H7 (cell line): ENCODE data around the gene OR10K2. TPM values are rescaled to one million over a fixed set of nuclear protein-coding genes. Genes with fewer than 3 reads are reported as not detected.
A peak's percentile ranks its signal among the peaks of the same experiment; 100 is the strongest.
"Not testable (repeated sequence)": the region's sequence is repeated elsewhere in the genome, so short reads cannot be mapped to it uniquely, and the experiment has no call there.

ENCODE experiments used
- DNase-seq: peaks from one replicate; pipeline ENCODE4 v3.0.0; 2012
- H3K27me3 ChIP-seq: 2 replicates; pipeline ENCODE4 v1.6.0; 2011; ENCODE audit warnings: mild to moderate bottlenecking, low read length; ENCODE audit not compliant: control insufficient read depth, insufficient read depth
- H3K36me3 ChIP-seq: replicated peaks from 2 replicates; pipeline ENCODE4 v1.5.1; 2011; ENCODE audit warnings: low read length; ENCODE audit not compliant: control insufficient read depth, insufficient read depth
- H3K4me3 ChIP-seq: 2 replicates; pipeline ENCODE4 v1.5.1; 2011; ENCODE audit warnings: low read depth, mild to moderate bottlenecking, control low read depth, low read length, moderate library complexity; ENCODE audit not compliant: insufficient read depth
- total RNA-seq: library from RNA; depleted of rRNA; stranded (reverse); fragments of >200 nt; shearing (Covaris generic); gene quantifications from 2 replicates; pipeline ENCODE4 v1.2.3, GENCODE V29; 2014; rRNA removed

Gene OR10K2, protein sequence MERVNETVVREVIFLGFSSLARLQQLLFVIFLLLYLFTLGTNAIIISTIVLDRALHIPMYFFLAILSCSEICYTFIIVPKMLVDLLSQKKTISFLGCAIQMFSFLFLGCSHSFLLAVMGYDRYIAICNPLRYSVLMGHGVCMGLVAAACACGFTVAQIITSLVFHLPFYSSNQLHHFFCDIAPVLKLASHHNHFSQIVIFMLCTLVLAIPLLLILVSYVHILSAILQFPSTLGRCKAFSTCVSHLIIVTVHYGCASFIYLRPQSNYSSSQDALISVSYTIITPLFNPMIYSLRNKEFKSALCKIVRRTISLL
- not detected in 2 replicates for total RNA-seq

DNA sequence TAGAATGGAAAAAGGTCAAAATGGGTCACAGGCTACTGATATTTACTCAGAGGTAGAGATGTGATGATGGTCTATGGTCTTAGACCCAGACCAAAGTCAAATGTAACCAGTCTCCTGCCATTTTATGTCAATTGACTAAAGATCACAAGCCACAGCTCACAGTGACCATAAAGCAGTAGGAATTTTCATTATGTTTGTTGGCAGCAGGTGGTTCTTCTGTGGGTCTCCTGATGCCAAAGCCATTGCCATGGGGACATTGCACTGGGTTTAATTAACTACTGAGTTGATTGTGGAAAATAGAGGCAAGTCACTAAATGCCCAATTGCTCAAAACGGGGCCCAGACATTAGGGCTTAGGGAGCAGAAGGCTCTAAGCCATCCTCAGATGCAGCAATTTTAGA is at the start of gene OR10K2:
Gene OR10K2, minus strand, starts transcription at position 101 of the 400 bp plus-strand sequence. CDS start 5,371 bp downstream, outside the sequence.
- no peak within 1 kb of the TSS for H3K4me3 ChIP-seq
- H3K27me3 ChIP-seq, result no peaks in the 10 kb centered on the region
- no peak for DNase-seq
- H3K36me3 ChIP-seq, result no peaks in the 10 kb centered on the region

DNA sequence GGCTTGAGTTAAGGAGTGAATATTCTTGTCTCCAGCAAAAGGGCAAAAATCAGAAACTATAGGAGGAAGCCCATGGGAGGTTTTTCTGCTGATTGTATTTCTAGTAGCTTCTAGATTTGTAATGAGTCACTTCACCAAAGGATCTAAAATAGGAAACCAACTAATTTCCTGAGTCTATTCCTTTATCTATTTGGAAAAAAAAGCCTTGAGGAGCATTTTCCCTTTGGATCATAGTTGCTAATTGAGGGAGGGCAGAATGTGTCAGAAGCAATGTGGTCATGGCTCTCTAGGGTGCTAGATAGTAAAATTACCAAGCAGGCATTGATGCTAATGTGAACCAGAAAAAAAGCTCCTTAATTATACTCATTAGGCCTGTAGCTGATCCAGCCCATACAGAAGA is 45.9 kb upstream of the OR10K2 start, which contains the start of gene OR10R2:
Gene OR10R2, plus strand, starts transcription at position 301 of the 400 bp plus-strand sequence. CDS start 106 bp downstream, outside the sequence.
- no peak for DNase-seq
- H3K36me3 ChIP-seq, result no peaks in the 10 kb centered on the region
- no peak within 1 kb of the TSS for H3K4me3 ChIP-seq
- H3K27me3 ChIP-seq, result no peaks in the 10 kb centered on the region

DNA sequence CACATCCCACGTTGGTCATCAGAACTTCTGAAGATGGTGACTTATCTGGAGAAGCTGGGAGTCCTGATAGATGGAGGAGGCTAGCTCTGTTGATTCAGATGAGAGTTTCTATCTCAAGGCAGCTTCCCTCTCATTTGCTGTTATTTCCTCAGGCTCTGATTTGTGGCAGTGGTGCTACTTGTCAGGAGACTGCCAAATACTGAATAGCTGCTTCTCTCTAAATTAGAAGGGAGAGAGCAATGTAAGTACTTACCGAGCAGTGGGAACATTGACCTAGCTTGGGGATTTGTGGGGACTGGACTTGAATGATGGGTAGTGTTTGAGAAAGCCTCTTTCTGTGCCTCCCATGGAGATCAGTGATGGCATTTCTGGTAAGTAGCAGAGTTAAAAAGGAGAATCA is 35.5 kb upstream of the OR10K2 start, which contains the start of gene OR10K1:
Gene OR10K1, plus strand, starts transcription at position 301 of the 400 bp plus-strand sequence. CDS start 3,728 bp downstream, outside the sequence.
- no peaks in the 10 kb centered on the region for H3K36me3 ChIP-seq
- no peak within 1 kb of the TSS for H3K4me3 ChIP-seq
- DNase-seq, result no peak
- no peaks in the 10 kb centered on the region for H3K27me3 ChIP-seq

DNA sequence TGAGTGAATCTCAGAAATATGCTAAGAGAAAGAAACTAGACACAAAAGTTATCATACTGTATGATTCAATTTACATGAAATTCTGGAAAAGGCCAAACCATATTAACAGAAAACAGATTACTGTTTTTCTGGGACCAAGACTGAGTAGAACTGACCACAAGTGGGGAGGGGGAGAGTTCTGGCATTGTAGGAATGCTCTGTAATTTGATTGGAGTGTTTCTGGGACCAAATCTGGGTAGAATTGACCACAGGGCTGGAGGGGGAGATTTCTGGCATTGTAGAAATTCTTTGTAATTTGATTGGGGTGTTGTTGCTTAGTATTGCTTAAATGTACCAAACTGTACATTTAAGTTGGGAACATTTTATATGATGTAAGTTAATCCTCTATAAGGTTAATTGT is 32.2 kb upstream of the OR10K2 start:
- Histone ChIP-seq H3K4me3 (no peak overlapping the region), H3K36me3 (no peaks in the 10 kb centered on the region), H3K27me3 (no peaks in the 10 kb centered on the region)
- DNase-seq, result peak; percentile 2

DNA sequence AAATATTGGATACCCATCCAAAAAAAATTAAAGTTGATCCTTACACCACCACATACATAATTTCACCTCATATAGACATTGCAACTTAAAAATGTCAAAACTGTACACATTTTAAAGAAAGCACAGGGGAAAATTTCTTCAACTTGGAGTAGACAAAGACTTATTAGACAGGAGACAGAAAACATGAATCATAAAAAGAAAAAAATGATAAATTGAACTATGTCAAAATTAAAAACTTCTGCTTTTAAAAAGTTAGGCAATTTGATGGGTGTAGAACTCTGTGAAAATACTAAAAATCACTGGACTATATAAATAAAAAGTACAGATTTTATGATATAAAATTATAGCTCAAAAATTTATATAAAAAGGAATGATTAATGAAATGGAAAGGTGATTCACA is 31.2 kb upstream of the OR10K2 start:
- H3K4me3 ChIP-seq, result no peak overlapping the region
- no peaks in the 10 kb centered on the region for H3K36me3 ChIP-seq
- no peak for DNase-seq
- no peaks in the 10 kb centered on the region for H3K27me3 ChIP-seq

DNA sequence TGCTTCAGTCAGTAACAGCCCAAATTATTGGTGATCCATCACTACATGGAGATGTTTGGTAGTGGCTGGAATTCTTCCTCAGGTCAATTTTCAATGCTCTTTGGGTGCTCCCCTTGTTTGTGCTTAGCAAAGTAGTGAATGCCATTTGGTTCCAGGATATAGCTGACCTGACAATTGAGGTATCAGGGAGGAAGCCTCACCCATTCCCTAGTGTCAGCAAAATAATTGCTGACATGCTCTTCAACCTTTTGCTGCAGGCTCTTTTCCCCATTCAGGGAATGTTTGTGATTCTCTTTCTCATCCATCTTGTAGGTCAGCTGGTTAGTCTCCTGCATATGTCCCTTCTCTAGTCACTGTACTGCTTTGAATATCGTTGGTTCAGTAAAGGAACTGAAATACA is 28.5 kb upstream of the OR10K2 start:
- Histone ChIP-seq H3K27me3 (no peaks in the 10 kb centered on the region), H3K36me3 (no peaks in the 10 kb centered on the region), H3K4me3 (no peak overlapping the region)
- DNase-seq, result no peak

DNA sequence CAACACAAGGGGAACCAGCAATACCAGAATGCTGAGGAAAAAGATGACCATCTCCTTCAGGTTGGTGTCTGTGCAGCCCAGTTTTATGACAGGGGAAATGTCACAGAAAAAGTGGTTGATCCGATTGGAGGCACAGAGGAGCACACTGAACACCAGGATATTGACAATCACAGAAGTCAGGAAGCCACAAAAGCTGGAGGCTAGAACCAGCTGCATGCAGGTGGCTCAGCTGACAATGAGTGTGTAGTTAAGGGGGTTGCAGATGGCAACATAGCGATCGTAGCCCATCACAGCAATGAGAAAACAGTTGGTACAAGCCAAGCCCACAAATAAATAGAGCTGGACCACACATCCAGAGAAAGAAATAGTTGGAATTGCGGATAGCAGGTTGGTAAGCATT is 19.3 kb upstream of the OR10K2 start:
- H3K27me3 ChIP-seq, result no peaks in the 10 kb centered on the region
- H3K4me3 ChIP-seq, result no peak overlapping the region
- DNase-seq, result no peak
- no peaks in the 10 kb centered on the region for H3K36me3 ChIP-seq

DNA sequence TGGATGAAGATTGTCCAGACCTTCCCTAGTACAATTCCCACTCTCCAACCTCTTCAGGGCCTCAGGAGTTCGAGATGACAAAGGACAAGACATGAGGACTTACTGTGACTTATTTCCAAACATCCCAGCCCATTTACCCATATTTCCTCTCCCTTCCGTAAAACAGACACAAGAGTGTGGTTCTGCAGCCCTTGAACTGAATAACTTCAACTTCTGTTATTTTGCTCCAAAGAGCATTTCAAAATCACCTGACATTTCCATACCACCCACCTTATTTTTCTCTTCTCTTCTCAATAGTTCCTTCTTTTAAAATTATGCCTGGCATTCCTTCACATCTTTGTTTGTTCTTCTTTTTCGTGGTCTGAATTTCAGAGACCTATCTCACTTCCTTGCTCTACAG is 8.7 kb upstream of the OR10K2 start:
- Histone ChIP-seq H3K36me3 (no peaks in the 10 kb centered on the region), H3K4me3 (no peak overlapping the region), H3K27me3 (no peaks in the 10 kb centered on the region)
- DNase-seq, result no peak

DNA sequence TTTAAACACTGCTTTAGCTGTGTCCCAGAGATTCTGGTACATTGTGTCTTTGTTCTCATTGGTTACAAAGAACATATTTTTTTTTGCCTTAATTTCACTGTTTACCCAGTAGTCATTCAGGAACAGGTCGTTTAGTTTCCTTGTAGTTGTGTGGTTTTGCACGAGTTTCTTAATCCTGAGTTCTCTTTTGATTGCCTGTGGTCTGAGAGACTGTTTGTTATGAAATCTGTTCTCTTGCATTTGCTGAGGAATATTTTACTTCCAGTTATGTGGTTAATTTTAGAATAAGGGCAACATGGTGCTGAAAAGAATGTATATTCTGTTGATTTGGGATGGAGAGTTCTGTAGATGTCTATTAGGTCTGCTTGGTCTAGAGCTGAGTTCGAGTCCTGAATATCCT is 4.1 kb upstream of the OR10K2 start:
- H3K4me3 ChIP-seq, DNase-seq: not testable (repeated sequence)

DNA sequence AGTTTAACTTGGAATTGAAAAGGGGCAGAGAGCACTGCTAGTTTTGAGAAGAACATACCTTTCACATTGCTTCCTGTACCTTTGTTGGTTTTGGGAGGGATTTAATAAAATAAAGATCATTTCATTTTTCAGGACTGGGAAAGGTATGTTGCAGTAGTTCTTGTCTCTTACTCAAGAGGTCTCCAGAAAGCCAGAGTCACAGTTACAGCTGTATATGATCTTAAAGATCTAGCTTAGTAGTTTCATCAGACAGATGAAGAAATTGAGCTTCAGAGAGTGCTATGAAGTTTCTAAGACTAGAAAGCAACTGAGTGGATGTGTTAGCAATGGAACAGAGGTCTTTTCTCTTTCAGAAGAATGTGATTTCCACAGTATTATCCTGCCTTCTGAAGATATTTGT is 1.0 kb downstream of the OR10K2 start:
- DNase-seq, result no peak

More for the DNA sequence above, 4.1 kb upstream of the OR10K2 start:
- not testable (repeated sequence) for H3K27me3 ChIP-seq, H3K36me3 ChIP-seq

DNA sequence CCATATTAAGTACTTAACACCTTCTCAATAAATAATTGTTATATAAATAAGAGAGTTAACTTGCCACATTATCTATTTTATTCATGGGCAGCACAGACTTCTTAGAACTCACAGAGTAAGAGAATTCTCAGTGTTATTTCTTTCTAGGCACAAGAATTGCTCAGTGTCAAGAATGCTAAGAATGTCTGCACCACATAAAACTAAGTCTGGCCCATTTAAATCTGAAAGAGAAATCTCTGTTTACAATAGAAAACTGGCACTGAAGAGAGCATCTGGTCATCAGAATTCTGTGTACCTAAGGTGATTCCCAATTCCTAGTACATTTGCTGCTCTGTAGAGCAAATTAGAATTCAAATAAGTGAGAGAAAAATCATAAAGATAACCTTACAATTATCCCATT is 3.8 kb downstream of the OR10K2 start:
- H3K4me3 ChIP-seq, result no peak overlapping the region
- DNase-seq, result peak; percentile 0

More for the DNA sequence above, 1.0 kb downstream of the OR10K2 start:
- Histone ChIP-seq H3K36me3 (no peaks in the 10 kb centered on the region), H3K27me3 (no peaks in the 10 kb centered on the region), H3K4me3 (no peak overlapping the region)

DNA sequence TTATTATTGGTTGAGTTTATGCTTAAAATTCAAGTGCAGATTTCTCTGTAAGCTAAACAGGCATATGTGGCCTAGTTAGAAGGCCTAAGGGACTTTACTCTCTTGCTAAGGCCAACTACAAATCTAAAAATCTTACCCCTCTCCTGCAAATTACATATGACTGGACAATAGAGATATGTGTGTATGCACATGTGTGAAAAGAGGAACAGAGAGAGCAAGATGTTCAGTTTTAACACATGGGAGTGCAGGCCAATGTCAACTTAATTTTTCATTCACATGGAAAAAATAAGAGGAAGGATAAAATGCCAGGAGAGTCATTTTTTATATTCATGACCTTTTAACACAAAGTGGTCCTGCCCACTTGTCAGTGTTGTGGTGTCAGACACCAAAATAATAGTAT is 8.5 kb downstream of the OR10K2 start:
- no peak for DNase-seq
- no peaks in the 10 kb centered on the region for H3K36me3 ChIP-seq
- no peak overlapping the region for H3K4me3 ChIP-seq
- H3K27me3 ChIP-seq, result no peaks in the 10 kb centered on the region

More for the DNA sequence above, 3.8 kb downstream of the OR10K2 start:
- no peaks in the 10 kb centered on the region for H3K27me3 ChIP-seq
- H3K36me3 ChIP-seq, result no peaks in the 10 kb centered on the region

DNA sequence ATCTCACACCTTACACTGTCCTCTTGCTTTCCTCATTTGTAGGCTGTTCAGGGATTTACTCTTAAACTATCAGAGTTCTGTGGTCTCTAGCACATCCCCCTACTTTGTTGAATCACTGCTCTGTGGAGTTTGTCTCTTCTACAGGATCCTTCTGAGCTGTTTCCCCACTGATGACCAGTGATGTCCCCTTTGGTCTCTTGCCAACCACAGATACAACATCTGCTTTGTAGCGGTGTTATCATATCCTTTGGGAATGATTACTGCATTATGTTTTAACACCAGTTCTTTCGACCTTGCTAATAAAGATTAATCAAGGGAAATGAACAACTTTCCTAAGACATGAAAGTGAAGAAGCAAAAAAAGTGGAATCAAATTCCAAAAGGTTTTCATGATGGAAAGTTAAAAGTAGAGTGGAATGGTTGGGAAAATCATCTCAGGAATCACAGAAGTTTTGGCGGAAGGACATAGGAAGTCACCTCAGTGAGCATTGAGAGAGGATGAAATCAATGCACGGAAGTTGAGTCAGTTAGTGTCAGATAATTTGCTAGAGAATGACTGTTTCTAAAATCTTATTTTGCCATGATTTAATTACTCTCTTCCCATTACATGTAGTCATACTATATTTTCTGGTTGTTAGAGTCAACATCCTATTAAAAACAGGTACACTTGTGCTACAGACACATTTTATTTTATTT is 11.2 kb downstream of the OR10K2 start:
- Histone ChIP-seq H3K4me3 (no peak overlapping the region), H3K36me3 (no peaks in the 10 kb centered on the region), H3K27me3 (no peaks in the 10 kb centered on the region)
- no peak for DNase-seq

DNA sequence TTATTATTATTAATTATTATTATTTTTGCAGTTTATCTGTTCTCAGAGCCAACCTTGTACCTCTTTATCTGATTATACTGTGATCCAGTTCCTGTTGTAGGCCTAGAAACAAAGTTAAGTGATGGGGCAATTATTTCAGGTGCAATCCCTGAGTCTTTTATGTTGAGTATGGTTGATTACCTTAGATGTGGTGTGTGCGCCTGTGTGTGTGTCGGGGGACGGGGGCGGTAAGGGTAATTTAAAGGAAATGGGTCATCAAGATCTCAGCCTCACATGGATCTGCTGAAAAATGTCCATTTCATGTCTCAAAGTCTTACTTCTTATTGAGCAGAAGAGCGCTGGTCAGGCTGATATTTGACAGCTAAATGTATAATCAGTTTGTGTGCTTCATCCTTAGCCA is 18.9 kb downstream of the OR10K2 start:
- no peak overlapping the region for H3K4me3 ChIP-seq
- no peaks in the 10 kb centered on the region for H3K27me3 ChIP-seq
- H3K36me3 ChIP-seq, result no peaks in the 10 kb centered on the region
- DNase-seq, result no peak

DNA sequence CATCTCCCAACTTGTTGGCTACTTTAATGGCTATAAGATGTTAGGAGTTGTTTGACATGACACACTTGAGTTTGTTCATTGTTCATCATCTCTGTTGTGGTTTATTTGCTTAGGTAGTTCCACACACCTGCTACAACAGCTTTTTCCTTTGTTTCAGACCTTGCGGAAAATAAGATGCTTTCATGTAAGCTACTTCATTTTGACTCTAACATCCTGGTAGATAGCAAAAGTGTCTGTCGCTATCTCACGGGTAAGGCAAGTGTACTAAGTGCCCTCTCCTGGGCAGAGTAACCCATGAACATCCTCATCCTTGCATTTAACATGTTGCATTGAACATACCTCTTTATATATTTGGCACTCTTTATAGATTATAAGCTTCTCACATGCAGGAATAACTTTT is 25.2 kb downstream of the OR10K2 start:
- DNase-seq, result no peak
- H3K36me3 ChIP-seq, result no peaks in the 10 kb centered on the region
- H3K4me3 ChIP-seq, result no peak overlapping the region
- no peaks in the 10 kb centered on the region for H3K27me3 ChIP-seq
